Stimulated activated CD4-positive, alpha-beta T cell treated with anti-CD3 and anti-CD28 coated beads, Interleukin-12 subunit alpha, Interleukin-12 subunit beta, amount 100 ng/mL, for 24 hours (primary cell): ENCODE measurements around the gene APMAP.
A peak's percentile ranks its signal among the peaks of the same experiment; 100 is the strongest.

ENCODE experiments used
- DNase-seq, 2 experiments: peaks; one replicate each; pipeline ENCODE4 v3.0.0-alpha.2; 2020; ENCODE audit warnings: low read depth in 2 of 2

APMAP gene, protein sequence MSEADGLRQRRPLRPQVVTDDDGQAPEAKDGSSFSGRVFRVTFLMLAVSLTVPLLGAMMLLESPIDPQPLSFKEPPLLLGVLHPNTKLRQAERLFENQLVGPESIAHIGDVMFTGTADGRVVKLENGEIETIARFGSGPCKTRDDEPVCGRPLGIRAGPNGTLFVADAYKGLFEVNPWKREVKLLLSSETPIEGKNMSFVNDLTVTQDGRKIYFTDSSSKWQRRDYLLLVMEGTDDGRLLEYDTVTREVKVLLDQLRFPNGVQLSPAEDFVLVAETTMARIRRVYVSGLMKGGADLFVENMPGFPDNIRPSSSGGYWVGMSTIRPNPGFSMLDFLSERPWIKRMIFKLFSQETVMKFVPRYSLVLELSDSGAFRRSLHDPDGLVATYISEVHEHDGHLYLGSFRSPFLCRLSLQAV

DNA sequence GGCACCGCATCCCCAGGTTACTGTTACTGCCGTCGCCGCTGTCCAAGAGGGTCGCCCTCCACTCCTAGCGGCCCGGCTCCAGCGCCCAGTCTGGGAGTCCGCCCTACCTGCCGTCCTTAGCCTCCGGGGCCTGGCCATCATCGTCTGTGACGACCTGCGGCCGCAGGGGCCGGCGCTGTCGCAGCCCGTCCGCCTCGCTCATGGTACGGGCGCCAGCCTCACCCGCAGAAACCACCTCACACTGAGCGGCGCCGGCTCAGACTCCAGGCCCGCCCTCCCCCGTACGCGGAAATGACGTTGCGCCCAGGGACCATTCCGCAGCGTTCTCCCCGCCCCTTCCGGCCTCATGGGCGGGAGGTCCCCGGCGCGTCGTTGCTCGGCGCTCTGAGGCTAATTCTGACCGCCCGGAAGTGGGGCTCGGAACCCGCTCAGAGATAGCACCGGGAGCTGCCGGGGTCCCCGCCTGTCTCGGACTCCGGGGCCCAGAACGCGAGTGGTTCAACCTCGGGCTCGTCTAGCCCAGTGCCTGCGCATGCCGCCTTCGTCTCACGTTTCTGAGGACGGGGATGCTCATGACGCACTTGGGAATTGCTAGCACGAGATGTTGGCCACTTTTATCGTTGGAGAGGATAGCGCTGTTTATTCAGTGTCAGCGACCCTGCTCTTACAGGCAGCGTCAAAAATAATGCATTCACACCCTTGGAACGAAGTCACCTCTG, at the start of gene APMAP:
APMAP (minus strand) TSS at position 265 of the 719 bp plus-strand sequence; CDS start at position 202, 63 bp downstream.
- peak; percentile 92 to 95 for DNase-seq

- no peak for DNase-seq
Measured at GRCh38 chr20:25041813-25042530, 49.4 kb upstream of the APMAP start.

- DNase-seq, result no peak
Measured at GRCh38 chr20:25040438-25040831, 47.9 kb upstream of the APMAP start.

GRCh38 chr20:25039697-25040437, 47.3 kb upstream of the APMAP start:
- no peak for DNase-seq

DNA sequence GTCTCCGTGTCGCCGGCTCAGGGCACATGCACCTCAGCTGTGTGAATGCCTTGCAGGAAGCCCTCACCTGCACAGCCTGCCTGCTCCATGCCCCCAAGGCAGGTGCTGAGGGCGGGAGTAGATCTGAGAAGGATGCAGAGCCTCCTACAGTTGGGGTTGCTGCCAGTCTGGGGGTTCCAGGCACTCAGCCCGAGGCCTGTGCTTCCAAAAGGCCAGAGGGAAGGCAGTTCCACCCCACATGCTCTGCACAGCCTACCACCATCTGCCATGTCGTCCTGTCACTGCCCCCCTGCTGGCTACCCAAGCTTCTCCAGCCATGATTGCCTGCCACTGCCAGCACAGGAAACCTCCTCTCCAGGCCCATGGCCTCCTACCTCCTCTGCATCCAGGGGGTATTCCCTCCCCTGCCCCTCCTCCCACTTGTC, 46.1 kb upstream of the APMAP start:
- no peak for DNase-seq

DNA sequence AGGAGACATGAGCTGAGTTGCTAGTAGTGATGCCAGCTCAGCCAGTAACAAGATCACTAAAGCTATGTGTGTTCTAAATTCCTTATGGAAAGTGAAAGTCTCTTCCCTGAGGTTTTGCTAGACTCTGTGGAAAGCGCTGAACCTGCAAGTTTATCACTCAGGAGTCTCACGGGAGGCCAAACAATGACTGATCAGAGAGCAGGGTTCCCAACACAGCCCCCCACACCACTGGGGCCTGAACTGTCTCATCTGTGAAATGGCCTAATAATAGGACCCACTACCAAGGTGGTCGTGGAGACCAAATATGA, 45.5 kb upstream of the APMAP start:
- no peak for DNase-seq

DNA sequence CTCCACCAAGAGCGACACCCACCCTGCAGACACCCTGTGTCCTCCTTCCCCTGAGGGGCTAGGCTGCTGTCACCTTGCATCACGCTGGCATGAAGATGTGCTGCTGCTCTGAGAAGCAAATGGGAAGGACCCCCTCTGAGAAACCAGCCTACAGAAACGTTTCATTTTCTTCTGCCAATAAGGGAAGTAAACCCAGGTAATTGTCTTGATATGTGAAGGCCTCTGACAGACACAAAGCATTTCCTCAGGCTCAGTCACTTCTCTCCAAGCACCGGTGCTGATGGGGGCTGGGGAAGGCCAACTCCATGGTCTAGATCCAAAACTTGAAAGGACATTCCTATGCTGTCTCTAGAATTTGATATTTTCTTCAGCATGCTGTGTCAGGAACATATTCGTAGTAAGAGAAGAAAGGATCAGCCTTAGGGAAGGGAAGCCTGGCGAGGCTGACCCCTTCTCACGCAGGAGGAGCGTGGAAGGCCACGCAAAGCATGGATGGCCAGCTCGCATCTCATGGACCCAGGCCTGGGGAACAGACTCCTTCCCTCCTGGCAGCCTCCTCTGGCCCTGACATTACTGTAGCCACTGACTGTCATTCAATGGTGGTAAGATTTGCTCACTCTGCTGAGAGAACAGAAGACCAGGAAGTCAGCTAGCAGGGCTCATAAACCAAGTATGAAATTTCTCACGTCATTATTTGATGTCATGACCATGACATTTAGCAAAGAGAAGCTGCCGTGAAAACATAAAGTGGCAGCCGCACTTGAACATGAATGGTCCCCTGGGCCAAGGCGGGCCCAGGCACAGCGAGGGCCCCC, 44.9 kb upstream of the APMAP start:
- DNase-seq, result no peak

DNA sequence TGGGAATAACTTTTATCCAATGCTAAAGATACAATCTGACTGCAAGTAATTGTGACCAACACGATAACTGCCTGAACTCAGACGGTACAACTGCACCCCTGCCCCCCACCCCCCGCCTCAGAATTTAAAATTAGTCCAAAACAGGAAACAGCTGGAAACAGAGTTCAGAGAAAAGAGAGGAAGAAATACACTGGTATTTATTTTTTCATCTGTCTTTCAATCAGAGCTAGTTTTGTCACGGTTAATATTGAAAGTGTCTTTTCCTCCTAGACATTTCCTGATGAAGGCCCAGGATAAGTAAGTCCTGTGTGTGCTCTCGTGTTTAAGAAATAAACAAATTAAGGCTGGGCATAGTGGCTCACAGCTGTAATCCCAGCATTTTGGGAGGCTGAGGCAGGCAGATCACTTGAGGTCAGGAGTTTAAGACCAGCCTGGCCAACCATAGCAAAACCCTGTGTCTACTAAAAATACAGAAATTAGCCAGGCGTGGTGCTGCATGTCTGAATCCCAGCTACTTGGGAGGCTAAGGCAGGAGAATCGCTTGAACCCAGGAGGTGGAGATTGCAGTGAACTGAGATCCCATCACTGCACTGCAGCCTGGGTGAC, 43.9 kb upstream of the APMAP start:
- DNase-seq, result no peak

DNA sequence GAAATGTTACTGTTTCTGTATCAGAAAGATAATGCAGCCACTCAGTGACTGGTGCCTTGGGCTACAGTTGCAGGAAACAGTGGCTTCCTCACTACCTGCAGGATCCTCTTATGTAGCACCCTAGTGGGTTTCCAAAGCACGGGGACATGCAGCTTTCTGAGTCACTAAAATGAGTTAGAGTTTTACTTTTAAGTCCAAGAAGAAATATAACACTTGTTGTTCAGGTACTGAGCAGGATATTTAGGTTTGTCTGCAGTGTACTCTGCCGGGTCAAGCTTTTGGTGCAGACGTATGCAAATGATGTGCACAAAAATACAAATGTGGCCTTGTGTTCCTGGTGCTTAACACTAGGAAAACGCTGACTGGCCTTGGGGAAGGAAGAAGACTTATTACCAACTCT, 43.4 kb upstream of the APMAP start:
- DNase-seq, result no peak

GRCh38 chr20:25033924-25034300, 41.4 kb upstream of the APMAP start:
- no peak for DNase-seq

- DNase-seq, result no peak
Measured at GRCh38 chr20:25033265-25033923, 40.8 kb upstream of the APMAP start.

GRCh38 chr20:25032478-25033264, 40.1 kb upstream of the APMAP start:
- DNase-seq, result no peak

GRCh38 chr20:25032065-25032477, 39.5 kb upstream of the APMAP start:
- DNase-seq, result no peak

DNA sequence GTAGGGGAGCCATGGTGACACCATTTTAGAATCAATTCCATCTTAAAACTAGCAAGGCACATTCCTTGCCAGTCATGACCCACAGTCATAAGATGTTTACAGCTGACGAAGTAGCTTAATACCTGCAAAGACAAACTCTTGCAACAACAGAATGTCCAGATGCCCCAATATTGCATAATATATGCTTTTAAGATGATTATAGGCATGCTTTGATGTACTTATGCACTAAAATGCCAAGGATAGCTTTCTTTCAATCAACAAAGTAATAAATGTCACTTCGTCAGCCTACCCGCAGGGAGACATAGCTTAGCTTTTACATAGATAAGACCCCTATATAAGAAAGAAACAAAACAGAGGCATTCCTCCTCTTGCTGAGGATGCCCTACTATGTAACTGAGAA, 38.7 kb upstream of the APMAP start:
- no peak for DNase-seq

GRCh38 chr20:25030649-25031207, 38.2 kb upstream of the APMAP start:
- no peak for DNase-seq

GRCh38 chr20:25030007-25030648, 37.6 kb upstream of the APMAP start:
- DNase-seq, result no peak

- no peak for DNase-seq
Measured at GRCh38 chr20:25025986-25026605, 33.5 kb upstream of the APMAP start.
